Hepatocyte (in vitro differentiated cells): ENCODE data around the gene PTGES2. TPM values are rescaled to one million over a fixed set of nuclear protein-coding genes. Genes with fewer than 3 reads are reported as not detected.

Source experiments
- DNase-seq: peaks from one replicate; pipeline ENCODE4 v3.0.0-alpha.2; 2016; ENCODE audit warnings: low spot score
- H2AFZ ChIP-seq: fragments of 200-600 bp; sonication (generic); 2 replicates; pipeline ENCODE4 v1.6.0; 2016; ENCODE audit warnings: antibody characterized with exemption, mild to moderate bottlenecking
- H3K27ac ChIP-seq: fragments of 200-600 bp; sonication (generic); 2 replicates; pipeline ENCODE4 v1.5.1; 2016; ENCODE audit warnings: mild to moderate bottlenecking
- H3K27me3 ChIP-seq: fragments of 200-600 bp; sonication (generic); 2 replicates; pipeline ENCODE4 v1.6.1; 2016
- H3K36me3 ChIP-seq: fragments of 200-600 bp; sonication (generic); replicated peaks from 2 replicates; pipeline ENCODE4 v1.5.1; 2016; ENCODE audit warnings: low read depth; ENCODE audit not compliant: insufficient read depth
- H3K4me1 ChIP-seq: fragments of 200-600 bp; sonication (generic); 2 replicates; pipeline ENCODE4 v1.5.1; 2016; ENCODE audit warnings: mild to moderate bottlenecking, moderate library complexity; ENCODE audit not compliant: insufficient read depth
- H3K4me2 ChIP-seq: fragments of 200-600 bp; sonication (generic); 2 replicates; pipeline ENCODE4 v1.6.0; 2016
- H3K4me3 ChIP-seq: fragments of 200-600 bp; sonication (generic); 2 replicates; pipeline ENCODE4 v1.5.1; 2016; ENCODE audit warnings: mild to moderate bottlenecking
- H3K79me2 ChIP-seq: fragments of 200-600 bp; sonication (generic); 2 replicates; pipeline ENCODE4 v1.6.0; 2017; ENCODE audit warnings: mild to moderate bottlenecking
- H3K9me2 ChIP-seq: fragments of 200-600 bp; sonication (generic); replicated peaks from 2 replicates; pipeline ENCODE4 v1.6.0; 2017; ENCODE audit warnings: mild to moderate bottlenecking; ENCODE audit not compliant: insufficient read depth
- H3K9me3 ChIP-seq: fragments of 200-600 bp; sonication (generic); 2 replicates; pipeline ENCODE4 v1.5.1; 2016; ENCODE audit warnings: low read depth, mild to moderate bottlenecking
- H4K20me1 ChIP-seq: fragments of 200-600 bp; sonication (generic); 2 replicates; pipeline ENCODE4 v1.6.0; 2016; ENCODE audit warnings: mild to moderate bottlenecking; ENCODE audit not compliant: insufficient read depth, poor library complexity, severe bottlenecking
- EZH2 ChIP-seq: fragments of 200-600 bp; sonication (generic); IDR thresholded peaks from 2 replicates; pipeline ENCODE4 v1.6.1; 2016; ENCODE audit warnings: antibody characterized with exemption, mild to moderate bottlenecking, borderline replicate concordance
- EZH2phosphoT487 ChIP-seq: fragments of 200-600 bp; sonication (generic); IDR thresholded peaks from one replicate; pipeline ENCODE4 v1.6.1; 2018; ENCODE audit warnings: antibody characterized with exemption, mild to moderate bottlenecking, low read depth, moderate library complexity; ENCODE audit not compliant: unreplicated experiment, severe bottlenecking
- WGBS: methylation state at CpG from one replicate; pipeline ENCODE4 v1.1.6; 2016; ENCODE audit warnings: low lambda C conversion rate; ENCODE audit errors: missing lambda C conversion rate; 5-methylcytosine and 5-hydroxymethylcytosine counted together
- polyA plus RNA-seq: library from polyadenylated mRNA; unstranded; fragments of >200 nt; fragmentation: Nextera tagmentation; extraction: Ambion mirVana; gene quantifications from 2 replicates; pipeline ENCODE4 v1.2.1, GENCODE V29; 2016
- total RNA-seq: library from RNA; depleted of rRNA; stranded (reverse); fragments of >200 nt; gene quantifications from 2 replicates; pipeline ENCODE4 v1.2.3, GENCODE V29; 2014
- TF ChIP-seq, protein P1 (sequence below): fragments of 200-600 bp; sonication (generic); IDR thresholded peaks from 2 replicates; pipeline ENCODE4 v1.5.1; 2016; ENCODE audit warnings: antibody characterized with exemption, mild to moderate bottlenecking; ENCODE audit not compliant: poor library complexity

Gene PTGES2
- total and polyA plus RNA-seq, 2 experiments from 2014 or later, result 29.4 to 68.1 TPM

DNA sequence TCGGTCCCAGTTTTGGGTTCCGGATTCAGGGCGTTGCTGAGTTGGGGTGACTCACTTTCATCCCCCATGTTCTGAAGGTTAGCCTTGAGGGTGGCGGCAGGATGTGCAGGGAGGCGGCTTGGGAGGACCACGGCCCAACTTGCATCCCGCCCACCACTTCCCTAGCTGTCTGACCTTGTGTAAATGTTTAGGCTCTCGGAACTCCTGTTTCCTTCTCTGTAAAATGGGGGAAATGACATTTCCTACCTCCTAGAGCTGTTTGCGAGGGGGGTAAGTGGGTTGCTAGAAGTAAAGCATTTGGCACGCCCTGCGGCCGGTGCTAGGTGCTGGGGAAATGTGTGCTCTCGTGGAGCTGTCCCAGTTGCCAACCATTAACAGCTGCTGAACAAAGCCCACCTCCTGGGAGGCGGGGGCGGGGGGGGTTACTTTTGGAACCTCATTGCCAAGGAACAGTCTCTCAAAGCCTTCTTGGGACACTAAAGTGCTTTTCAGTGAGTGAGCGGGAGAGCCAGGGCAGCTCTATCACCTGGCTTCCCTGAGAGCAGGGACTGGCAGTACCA, 27.5 kb downstream of the PTGES2 start:
- Histone ChIP-seq H2AFZ (no peak overlapping the region), H3K79me2 (peaks cover 62% of the 10 kb centered on the region), H3K4me2 (peak overlapping the region; percentile 71), H3K9me2 (no peaks in the 10 kb centered on the region), H3K27ac (peak overlapping the region; percentile 94), H3K4me1 (peaks cover 47% of the 10 kb centered on the region), H3K27me3 (no peaks in the 10 kb centered on the region), H3K9me3 (no peaks in the 10 kb centered on the region), H4K20me1 (no peaks in the 10 kb centered on the region), H3K36me3 (no peaks in the 10 kb centered on the region), H3K4me3 (peak overlapping the region; percentile 13)
- 78% methylated on average over 16 of the region's 16 CpGs for WGBS
- DNase-seq, result peak; percentile 11
- TF ChIP-seq, protein P1, sequence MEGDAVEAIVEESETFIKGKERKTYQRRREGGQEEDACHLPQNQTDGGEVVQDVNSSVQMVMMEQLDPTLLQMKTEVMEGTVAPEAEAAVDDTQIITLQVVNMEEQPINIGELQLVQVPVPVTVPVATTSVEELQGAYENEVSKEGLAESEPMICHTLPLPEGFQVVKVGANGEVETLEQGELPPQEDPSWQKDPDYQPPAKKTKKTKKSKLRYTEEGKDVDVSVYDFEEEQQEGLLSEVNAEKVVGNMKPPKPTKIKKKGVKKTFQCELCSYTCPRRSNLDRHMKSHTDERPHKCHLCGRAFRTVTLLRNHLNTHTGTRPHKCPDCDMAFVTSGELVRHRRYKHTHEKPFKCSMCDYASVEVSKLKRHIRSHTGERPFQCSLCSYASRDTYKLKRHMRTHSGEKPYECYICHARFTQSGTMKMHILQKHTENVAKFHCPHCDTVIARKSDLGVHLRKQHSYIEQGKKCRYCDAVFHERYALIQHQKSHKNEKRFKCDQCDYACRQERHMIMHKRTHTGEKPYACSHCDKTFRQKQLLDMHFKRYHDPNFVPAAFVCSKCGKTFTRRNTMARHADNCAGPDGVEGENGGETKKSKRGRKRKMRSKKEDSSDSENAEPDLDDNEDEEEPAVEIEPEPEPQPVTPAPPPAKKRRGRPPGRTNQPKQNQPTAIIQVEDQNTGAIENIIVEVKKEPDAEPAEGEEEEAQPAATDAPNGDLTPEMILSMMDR, result no peak
- TF ChIP-seq EZH2phosphoT487 (no peak), EZH2 (no peak)

DNA sequence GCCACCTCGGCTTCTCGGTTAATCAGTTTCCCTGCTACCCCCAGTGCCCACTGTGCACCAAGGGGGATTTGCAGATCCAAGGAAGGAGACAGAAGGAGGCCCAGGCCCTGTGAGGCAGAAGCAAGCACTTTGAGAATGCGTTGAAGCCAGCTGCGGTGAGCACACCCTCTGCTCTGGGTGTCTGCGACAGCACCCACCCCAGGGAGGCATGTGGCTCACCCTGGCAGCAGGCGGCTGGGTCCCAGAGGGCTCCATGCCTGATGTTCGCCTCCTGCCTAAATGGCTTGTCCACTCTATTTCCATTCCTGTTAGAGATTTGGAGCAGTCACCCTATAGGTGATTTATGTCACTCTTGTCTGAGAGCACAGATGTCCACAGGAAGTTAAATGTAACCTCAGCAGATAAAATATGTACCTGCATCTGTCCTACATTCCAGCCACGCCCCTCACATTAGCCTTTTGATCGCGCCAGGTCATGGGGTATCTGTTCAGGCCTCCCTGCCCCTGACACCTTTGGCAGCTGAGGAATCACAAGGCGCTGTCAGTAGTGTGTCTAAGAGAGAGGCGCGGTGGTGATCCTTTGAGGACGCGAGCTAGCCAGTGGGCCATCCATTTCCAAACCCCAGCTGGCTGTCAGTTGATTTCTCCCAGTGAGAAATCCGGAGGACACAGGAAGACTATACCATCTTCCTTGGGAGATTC, 28.1 kb downstream of the PTGES2 start:
- Histone ChIP-seq H3K36me3 (no peaks in the 10 kb centered on the region), H3K4me2 (peak overlapping the region; percentile 71), H3K27me3 (no peaks in the 10 kb centered on the region), H3K4me1 (peaks cover 51% of the 10 kb centered on the region), H4K20me1 (no peaks in the 10 kb centered on the region), H3K79me2 (peaks cover 65% of the 10 kb centered on the region), H2AFZ (no peak overlapping the region), H3K9me3 (no peaks in the 10 kb centered on the region), H3K9me2 (no peaks in the 10 kb centered on the region), H3K27ac (peak overlapping the region; percentile 94), H3K4me3 (peak overlapping the region; percentile 4)
- WGBS, result 61% methylated on average over 16 of the region's 16 CpGs
- TF ChIP-seq EZH2phosphoT487 (no peak), EZH2 (no peak)
- TF ChIP-seq, protein P1, result no peak
- peak; percentile 48 for DNase-seq

DNA sequence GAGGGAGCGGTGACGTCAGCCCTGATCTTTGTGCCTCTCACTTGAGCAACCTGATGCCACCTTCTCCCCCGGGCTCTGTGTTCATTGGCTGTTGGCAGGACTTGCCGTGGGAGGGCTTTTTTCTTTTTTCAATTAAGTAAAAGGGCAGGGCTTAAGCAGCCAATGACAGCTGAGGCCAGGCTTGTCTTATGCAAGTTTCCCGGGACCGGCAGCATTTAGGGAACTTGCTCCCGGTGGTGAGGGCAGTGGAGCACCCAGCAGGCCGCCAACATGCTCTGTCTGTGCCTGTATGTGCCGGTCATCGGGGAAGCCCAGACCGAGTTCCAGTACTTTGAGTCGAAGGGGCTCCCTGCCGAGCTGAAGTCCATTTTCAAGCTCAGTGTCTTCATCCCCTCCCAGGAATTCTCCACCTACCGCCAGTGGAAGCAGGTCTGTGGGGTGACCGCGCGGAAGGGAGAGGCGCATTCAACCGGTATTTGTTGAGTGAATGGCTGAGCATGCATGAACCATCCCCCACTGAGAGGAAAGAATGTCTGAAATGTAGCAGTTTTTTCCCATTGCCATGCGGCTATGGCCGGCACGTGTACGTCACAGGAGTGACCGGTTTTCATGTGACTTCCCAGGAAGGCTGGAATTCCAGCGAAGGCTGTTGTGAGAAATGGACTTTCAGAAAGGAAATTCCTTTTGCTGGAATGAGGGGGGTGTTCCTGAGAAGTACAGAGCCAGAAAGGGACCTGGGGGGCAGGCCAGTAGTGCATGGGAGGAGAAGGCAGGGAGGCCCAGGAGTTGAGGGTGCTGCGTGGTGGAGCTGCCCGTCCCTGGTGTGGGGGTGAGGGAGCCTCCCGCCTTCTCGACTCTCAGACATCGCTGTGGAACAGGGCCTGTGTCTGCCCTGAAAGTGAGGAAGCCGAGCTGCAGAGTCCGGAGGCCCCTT, 29.0 kb downstream of the PTGES2 start:
- H3K27ac ChIP-seq, result peak overlapping the region; percentile 94
- peak overlapping the region; percentile 71 for H3K4me2 ChIP-seq
- peaks cover 47% of the 10 kb centered on the region for H3K4me1 ChIP-seq
- H3K9me2 ChIP-seq, result no peaks in the 10 kb centered on the region
- H3K36me3 ChIP-seq, result no peaks in the 10 kb centered on the region
- H4K20me1 ChIP-seq, result no peaks in the 10 kb centered on the region
- no peak overlapping the region for H2AFZ ChIP-seq
- no peaks in the 10 kb centered on the region for H3K9me3 ChIP-seq
- peak; percentile 97 for DNase-seq
- TF ChIP-seq EZH2, result no peak
- TF ChIP-seq, protein P1, result no peak
- TF ChIP-seq EZH2phosphoT487, result no peak
- H3K4me3 ChIP-seq, result peak overlapping the region; percentile 4
- 3% methylated on average over 32 of the region's 32 CpGs for WGBS
- no peaks in the 10 kb centered on the region for H3K27me3 ChIP-seq
- peaks cover 65% of the 10 kb centered on the region for H3K79me2 ChIP-seq
